Kidney epithelial cell (primary cell): Measurements from ENCODE around the gene DPH6. TPM values are rescaled to one million over a fixed set of nuclear protein-coding genes. Genes with fewer than 3 reads are reported as not detected.

Experiments used
- DNase-seq: peaks from one replicate; pipeline ENCODE4 v3.0.0-alpha.2; 2010; ENCODE audit warnings: low read depth
- H3K27me3 ChIP-seq: 2 replicates; pipeline ENCODE4 v1.6.0; 2011; ENCODE audit warnings: low read length; ENCODE audit not compliant: control insufficient read depth, insufficient read depth
- H3K36me3 ChIP-seq: 2 replicates; pipeline ENCODE4 v1.5.1; 2011; ENCODE audit warnings: low read length; ENCODE audit not compliant: control insufficient read depth, insufficient read depth
- H3K4me3 ChIP-seq: 2 replicates; pipeline ENCODE4 v1.5.1; 2011; ENCODE audit warnings: low read depth, mild to moderate bottlenecking, control low read depth, low read length
- CTCF ChIP-seq: IDR thresholded peaks from 2 replicates; pipeline ENCODE4 v1.5.1; 2011; ENCODE audit warnings: mild to moderate bottlenecking, moderate library complexity, low read length, control low read depth, inconsistent platforms; ENCODE audit not compliant: insufficient read depth, poor library complexity, severe bottlenecking
- total RNA-seq: library from RNA; depleted of rRNA; stranded (reverse); fragments of >200 nt; gene quantifications from 2 replicates; pipeline ENCODE4 v1.2.3, GENCODE V29; 2015

Gene DPH6
- total RNA-seq, 1 donor from 2014 or later, result 13.5 TPM

DNA sequence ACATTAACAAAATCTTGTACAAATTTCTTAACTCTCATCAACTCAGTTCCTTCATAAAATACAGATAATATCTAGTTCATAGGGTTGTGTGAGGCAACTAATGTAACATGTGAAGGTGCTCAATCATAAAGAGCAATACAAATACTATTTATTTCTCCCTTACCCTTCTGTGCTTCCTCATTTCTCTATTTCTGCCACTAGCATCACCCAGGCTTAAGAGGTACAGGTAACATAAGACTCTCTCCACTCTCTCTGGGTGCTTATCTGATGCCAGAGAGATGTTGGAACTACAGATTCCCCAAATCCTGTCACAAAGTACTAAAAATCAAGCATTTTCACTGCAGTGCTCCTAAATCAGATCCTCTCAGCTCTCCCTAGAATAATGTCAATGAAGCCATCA is 74.9 kb downstream of the DPH6 start:
- TF ChIP-seq CTCF, result no peak
- DNase-seq, result no peak
- Histone ChIP-seq H3K4me3 (no peak overlapping the region), H3K36me3 (no peaks in the 10 kb centered on the region), H3K27me3 (no peaks in the 10 kb centered on the region)

DNA sequence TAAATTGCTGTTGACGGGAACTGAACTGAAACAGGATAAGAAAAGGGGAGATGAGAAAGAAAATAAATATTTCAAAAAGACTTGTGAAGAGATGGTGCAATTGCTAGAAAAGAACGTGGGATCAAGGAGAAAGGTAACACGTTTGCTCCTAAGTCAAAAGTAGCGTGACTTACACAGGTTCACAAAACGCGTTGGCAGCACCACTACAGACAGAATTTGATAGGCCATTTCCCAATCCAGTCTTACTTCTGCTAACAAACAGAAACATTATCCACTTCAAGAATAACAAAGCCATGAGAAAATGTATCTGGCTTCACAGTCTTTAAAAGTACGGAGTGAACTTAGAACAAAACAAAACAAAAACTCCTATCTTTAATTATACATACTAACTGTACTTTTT is 75.5 kb downstream of the DPH6 start:
- H3K27me3 ChIP-seq, result no peaks in the 10 kb centered on the region
- TF ChIP-seq CTCF, result no peak
- no peak overlapping the region for H3K4me3 ChIP-seq
- H3K36me3 ChIP-seq, result no peaks in the 10 kb centered on the region
- DNase-seq, result no peak

DNA sequence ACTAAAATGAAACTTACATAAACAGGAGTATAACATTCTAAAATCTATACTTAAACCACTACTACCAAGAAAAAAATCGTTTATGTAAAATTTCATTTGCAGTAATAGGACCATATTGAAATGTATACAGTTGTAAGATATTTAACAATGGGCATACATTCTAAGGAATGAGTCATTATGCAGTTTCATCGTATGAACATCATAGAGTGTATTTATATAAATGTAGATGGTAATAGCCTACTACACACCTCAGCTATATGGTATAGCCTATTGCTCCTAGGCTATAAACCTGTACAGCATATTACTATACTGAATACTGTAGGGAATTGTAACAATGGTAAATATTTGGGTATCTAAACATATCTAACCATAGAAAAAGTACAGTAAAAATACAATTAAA is 79.5 kb downstream of the DPH6 start:
- Histone ChIP-seq H3K27me3 (no peaks in the 10 kb centered on the region), H3K36me3 (no peaks in the 10 kb centered on the region), H3K4me3 (no peak overlapping the region)
- no peak for TF ChIP-seq CTCF
- no peak for DNase-seq

DNA sequence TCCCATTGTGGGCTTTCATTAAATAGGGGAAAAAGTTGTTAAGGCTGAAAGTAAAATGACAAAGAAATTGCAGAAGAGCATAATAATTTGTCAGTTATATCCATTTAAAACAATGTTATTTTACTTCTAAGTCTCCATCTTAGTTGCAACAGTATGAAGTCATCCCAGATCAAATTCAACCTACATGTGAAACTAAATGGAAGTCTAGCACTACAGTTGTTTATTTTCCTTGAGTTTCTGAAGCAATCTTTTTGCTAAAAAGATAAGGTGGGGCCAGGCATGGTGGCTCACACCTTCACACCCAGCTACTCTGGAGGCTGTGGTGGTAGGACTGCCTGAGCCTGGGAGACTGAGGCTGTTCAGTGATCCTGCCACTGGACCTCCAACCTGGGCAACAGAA is 80.2 kb downstream of the DPH6 start:
- no peak for DNase-seq
- TF ChIP-seq CTCF, result no peak
- Histone ChIP-seq H3K27me3 (no peaks in the 10 kb centered on the region), H3K36me3 (no peaks in the 10 kb centered on the region), H3K4me3 (no peak overlapping the region)

DNA sequence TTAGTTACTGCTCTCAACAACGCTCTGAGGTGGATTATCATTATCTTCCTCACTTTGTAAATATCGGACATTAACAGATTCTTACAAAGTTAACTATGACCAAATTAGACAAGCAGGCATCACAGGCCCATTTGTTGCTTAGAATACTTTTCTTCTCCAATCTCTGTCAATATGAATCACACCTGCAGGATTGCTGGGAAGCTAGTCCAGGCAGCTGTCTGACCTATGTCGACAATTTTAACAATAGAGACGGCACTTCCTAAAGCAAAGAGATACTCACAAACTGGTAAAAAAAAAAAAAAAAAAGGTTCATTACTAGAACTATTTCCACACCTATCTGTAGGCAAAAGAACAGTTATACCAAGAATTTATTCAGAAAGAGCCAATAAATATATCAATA is 85.3 kb downstream of the DPH6 start:
- no peaks in the 10 kb centered on the region for H3K36me3 ChIP-seq
- TF ChIP-seq CTCF, result no peak
- H3K4me3 ChIP-seq, result no peak overlapping the region
- no peaks in the 10 kb centered on the region for H3K27me3 ChIP-seq
- no peak for DNase-seq

GRCh38 chr15:35458176-35458856 is 87.6 kb downstream of the DPH6 start:
- Histone ChIP-seq H3K4me3 (no peak overlapping the region), H3K36me3 (no peaks in the 10 kb centered on the region), H3K27me3 (no peaks in the 10 kb centered on the region)
- DNase-seq, result no peak
- no peak for TF ChIP-seq CTCF
